T-helper 2 cell (primary cell): ENCODE measurements around the gene ZNF521.

Experiments used
- DNase-seq, 5 experiments: peaks; one replicate each; pipeline versions ENCODE4 v3.0.0 to v3.0.0-alpha.2; 2012 to 2022

Gene ZNF521

DNA sequence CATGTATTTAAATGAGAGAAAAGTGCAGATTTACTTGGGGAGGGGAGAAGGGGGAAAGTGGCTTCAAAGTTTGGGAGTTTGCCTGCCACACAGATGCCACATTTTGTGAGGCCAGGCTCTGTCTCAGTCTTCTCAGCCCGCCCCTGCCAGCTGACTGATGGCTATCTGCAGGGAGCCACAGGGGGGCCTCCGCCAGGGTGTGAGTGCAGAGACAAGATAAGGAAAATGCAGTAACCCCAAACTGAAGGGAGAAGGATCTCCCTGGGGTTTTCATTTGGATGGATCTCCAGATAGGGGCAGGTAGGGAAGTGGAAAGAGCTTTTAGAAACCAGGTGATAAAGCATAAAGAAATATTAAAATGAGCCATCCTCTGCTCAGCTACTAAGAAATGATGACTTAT lies 128.8 kb downstream of the ZNF521 start:
- DNase-seq: no peak

DNA sequence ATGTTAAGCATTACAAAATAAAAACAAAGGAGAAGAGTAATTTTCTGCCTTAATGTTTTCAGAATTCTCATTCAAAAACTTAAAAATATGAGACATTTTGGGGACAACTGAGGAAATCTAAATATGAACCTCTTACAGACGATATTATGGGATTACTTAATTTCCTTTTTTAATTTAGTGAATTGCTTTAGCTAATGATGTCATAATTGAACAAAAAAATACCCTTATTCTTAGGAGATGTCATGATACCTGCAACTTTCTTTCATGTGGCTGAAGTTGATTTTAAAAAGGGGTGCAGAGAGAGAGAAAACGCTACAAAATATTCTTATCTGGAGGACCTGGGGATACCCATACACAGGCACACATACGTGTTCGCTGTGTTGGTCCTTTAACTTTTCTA lies 129.3 kb downstream of the ZNF521 start:
- DNase-seq: no peak

DNA sequence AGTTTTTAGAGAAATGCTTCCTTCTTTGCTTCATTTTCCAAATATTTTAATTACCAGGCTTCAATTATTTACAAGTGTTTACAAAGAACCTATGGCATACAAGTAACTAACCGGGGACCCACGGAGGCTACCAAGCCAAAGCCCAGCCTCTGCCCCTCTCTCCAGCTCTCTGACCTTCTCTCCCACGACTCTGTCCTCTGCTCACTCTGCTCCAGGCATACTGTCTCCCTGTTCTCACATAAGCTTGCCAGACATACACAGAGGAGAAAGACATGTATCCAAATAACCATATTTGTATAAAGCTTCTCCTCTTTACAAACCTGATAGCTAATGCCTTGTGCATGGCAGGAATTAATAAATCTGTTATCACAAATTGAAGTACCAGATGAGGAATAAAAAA lies 141.3 kb downstream of the ZNF521 start:
- DNase-seq: no peak

DNA sequence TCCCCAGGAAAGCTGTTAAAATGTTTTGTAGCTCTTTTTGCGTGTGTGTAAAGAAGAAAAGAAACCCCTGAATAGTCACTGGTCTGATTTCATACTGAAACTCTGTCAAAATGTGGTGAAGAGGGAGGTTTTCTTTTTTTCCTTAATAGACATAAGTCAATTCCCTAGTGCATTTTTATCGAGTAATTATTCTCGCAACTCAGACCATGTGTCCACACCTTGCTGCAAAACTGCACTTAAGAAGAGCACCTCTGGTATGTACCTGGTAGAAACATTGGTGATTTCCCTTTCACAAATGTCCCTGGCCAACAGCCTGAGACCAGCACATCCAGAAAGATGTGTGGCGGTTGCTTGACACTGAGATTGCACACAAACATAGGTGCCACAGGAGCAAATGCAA lies 159.9 kb downstream of the ZNF521 start:
- DNase-seq: no peak

DNA sequence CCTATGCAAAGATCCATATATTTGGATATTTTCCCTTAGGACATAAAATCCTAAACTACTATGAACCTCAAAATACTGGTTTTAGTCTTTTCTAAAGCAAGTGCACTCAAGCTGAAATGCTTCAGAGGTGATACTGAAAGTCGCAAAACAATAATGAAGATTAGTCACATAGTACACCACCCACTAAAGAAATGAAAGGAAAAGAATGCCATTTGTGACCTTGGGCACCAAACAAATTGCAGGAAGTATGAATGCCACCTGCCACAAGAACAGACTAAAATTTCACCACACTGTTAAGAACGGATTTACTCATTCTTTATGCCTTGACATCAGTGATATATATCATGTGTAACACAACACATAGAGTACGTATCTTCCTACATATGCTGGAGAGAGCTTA lies 161.5 kb downstream of the ZNF521 start:
- no peak for DNase-seq

DNA sequence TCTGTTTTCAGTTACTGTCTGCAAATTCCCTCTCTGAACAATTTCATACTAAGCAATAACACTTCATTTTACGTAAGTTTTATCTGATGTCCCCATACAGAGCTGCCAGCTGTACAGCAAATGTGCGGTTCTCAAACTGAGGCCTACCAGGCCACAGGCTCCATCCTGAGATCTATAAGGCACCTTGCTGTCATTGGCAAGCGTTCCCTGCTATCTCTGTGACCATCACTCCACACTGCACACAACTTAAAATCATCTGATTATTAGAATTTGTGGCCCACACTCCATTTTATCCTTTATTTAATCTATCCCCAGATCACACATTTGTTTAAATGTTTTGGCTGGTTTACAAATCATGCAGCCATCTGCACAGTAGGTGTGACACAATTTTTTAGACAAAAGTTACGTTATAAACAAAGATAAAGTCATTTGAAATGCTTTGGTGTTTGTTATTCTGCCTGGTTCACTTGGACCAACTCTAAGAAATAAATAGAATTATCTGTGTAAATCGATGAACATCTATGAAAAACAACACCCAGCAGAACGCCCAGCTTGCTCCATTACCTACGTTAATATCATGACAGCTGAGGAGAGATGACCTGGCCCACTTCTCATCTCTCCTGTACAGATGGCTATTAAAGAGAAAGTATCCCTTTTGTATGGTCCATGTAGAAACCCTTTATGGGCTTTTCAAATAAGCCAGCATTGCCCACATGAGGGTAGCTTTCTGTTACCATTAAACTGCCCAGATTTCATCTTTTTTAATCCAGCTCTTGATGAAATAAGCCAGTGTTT lies 162.4 kb downstream of the ZNF521 start:
- DNase-seq: no peak

DNA sequence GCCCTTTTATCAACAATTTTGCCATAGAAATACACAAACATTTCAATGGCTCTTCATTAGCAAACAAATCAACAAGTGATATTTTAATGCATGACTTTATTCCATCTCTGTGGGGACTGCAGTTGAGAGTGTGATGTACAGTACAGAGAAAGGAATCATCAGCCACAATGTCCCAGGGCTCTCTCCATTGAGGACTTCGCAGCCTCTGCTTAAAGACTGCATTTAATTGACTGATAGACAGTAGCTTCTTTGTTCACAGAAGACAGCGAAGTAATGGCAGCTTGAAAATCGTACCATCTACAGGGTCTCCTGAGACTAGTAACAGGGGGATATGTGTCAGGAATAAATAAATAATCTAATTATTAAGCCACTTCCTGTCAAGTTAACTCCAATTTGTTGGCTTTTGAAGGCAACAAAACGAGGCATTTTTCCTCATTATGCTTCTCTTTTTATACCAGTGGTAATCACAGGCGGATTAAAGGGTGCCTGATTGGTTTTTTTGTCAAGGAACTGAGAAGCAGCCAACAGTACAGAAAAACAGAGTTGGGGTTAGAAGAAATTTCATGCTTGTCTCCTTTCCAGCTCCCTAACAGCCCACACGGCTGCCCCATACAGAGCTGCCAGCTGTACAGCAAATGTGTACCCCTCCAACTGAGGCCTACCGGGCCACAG lies 164.3 kb downstream of the ZNF521 start:
- no peak for DNase-seq

DNA sequence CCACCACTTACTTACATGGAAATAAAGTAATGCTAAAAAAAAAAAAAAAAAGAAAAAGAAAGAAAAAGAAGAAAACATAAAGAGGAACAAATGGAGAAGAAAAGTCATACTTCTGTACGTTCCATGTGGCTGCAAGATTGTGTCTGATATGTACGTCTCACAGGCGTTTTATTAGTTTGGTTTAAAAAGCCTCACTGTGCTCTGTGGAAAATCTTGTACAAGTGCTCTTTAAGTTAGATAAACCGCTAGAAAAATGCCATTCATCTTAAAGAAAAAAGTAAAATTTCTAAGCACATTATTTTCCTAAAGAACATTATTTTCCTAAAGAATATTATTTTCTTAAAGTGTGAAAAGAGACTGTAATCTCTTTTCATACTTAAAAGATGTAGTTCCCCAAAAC lies 165.1 kb downstream of the ZNF521 start:
- no peak for DNase-seq

DNA sequence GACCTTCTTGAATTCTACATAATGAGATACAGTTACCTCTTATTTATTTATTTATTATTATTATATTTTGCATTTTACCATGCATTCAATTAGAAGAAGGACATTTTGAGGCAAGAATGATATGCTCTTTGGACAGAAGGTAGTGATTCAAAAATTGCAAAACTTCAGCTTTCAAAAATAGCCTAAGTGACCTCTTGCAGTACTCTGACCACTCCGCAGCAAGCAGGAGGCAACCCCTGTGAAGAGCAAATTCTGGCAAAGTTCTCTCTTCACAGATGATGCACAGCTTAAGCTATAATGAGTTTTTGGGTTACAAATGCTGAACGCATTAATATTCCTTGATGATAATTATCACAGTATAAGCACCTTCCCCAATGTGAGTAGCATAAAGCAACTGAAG lies 170.0 kb downstream of the ZNF521 start:
- no peak for DNase-seq

DNA sequence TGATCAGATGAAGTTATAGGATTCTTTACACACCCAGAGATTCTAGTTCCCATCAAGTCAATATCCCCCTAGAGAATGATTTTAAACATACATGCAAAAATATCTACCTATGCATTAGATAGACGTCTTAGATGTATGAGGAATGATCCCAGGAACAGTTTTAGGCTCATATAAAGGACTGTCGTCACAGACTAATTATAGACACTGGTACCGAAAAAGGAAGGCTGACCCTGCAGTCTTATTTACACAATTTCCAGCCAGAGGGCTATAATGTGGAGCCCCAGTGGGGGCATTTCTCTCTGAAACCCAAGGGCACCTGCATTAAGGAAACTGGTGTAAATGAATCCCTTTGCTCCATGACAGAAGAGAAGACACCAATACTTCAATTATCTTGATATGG lies 170.4 kb downstream of the ZNF521 start:
- no peak for DNase-seq

DNA sequence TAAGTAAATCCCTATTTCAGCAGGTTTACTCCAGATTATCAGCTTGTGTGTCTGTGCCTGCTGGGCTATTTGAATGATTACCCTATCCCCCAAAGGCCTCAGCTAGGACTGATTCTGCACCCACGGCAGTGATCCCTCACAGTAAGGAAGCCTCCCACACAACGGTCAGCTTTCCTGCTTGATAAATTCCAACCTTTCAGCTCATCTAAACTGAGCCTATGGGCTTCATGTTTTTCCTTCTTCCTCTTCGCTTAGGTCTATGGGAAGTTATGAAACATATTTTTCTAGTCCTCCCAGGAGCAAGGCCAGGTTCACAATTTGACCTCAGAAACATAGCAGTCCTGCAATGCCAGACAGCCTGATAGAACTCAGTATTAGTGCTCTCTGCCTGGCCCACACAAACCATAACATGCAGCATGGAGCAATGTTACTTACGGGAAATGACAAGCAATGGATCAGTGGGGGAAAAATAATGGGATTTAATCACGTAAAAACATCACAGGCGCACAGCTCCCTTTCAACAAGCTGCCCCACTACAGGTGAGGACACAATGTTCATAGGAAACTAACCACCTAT lies 170.9 kb downstream of the ZNF521 start:
- DNase-seq: no peak

DNA sequence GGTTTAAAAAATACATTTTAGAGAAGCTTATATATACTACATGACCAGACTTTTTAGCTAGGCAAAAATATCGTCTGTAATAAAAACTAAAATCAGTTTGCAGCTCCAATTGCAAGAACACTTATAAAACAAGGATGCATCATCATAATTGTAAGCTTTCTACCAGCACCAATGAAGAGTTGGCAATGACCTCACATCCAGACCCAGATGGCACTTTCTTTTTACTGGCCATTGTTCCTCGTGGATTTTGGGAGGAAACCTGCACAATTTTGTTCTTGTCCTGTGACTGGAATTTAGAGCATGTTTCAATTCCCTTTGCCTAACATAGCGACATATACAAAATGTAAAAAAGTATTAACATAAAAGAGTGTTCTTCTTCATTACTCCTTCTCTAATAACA lies 174.3 kb downstream of the ZNF521 start:
- no peak for DNase-seq

DNA sequence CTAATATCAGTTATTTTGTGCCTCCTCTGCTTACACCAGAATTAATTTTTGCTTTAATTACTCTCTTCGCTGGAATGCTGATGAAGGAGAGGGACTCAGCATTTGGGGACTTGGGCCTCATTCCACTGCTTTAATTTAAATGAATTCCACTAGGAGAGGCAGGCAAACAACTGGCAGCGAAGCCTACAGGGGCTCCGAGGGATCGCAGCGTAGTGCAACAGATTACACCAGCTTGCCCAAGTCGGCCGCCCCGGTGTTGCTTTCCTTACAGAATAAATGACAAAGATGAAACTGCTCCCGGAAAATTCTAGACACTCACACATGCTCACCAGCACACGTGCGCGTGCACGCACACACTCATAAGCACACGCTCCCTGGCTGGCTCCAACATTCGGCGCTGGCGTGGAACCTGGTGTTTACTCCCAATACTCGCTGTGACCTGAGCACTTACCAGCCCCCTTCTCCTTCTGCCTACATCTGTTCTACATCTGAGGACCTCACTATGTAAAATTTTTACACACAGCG lies 175.4 kb downstream of the ZNF521 start:
- DNase-seq: no peak

DNA sequence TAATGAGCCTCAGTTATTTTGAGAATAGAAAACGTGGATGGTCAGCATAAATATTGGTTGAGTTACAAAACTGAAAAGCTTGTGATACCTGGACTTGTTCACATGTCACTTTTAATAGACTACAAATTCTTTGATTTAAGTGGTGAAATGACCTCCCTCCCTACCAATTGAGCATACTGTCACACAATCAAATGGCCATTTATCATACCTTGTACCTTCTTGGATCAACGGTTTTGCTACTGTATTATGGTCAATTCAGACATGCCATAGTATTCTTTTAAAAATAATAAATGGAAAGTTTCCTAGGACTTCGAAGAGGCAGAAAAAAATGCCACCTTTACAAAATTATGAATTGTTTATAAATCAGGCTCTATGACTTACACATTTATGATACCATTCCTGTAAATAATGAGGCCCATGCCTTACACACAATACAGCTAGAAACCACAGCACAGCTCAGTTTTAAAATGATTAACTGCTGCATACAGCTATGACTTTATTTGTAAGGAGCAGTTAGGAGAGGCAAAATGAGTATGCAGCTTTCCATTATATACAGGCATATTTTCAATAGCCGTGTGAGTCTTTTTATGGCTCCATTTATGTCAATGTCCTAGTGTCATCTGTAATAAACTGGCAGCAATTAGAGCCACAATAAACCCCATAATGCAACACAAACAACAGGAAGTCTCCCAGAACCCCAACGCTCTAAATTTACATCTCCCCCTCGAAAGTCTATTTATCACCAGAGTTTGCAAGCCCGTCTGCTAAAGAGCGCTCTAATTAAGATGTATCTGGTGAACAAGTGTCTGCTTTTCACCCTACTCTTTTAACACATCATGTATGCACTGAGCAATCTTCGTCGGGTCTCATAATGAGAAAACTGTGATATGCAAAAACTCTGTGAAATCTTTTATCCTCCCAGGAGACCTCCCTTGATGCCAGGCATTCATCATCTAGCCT lies 176.1 kb downstream of the ZNF521 start:
- no peak for DNase-seq

DNA sequence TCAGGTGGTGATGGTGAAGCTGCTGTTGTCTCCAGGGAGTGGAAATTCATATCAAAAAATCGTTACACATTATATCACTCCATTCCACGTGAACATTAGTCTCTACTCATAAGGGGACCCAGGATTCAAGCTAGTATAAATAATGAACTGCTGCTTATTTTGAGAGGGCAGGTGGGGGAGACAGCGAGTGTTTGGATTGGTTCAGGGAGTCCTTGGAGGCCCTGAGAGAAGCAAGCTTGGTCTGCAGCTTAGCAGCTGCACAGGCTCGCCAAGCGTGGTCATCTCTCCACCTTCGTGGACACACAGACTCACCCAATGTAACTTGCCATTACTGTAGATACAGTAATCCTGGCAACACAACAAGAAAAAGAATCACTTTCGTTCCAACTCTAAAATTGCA lies 177.6 kb downstream of the ZNF521 start:
- no peak for DNase-seq

DNA sequence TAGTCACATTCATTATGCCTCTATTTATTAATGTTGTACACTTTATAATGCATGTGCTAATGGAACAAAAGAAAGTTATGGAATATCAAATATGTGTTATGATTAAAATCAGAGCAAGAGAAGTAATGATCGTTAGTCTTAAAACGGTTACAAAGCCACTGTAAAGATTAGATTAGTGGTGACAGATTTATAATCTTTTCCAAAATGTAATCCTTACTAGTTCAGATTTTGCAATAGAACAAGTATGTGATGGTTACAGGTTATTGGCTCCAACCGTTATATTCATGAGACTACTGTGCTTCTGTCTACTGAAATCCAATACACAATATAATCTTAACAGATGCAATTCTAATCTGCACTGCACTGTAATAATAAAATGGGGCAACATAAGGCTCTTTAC lies 180.6 kb downstream of the ZNF521 start:
- DNase-seq: no peak

DNA sequence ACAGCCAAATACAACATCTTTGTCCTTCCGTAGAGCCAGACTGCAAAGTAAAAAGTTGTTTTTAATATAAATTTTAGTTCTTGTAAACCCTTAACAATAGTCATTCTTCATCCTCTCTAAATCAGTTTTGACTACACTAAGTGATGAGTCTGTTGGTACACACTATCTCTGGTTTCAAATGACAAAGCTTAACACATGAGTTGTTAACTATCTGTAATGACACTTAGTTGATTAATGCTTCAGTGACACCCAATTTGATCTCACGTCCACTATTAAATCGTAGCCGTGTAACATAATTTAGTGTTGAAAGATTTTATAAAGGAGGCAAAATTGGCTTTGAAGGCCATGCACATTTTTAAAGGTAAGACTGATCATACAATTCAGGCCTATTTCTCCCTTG lies 181.6 kb downstream of the ZNF521 start:
- no peak for DNase-seq

DNA sequence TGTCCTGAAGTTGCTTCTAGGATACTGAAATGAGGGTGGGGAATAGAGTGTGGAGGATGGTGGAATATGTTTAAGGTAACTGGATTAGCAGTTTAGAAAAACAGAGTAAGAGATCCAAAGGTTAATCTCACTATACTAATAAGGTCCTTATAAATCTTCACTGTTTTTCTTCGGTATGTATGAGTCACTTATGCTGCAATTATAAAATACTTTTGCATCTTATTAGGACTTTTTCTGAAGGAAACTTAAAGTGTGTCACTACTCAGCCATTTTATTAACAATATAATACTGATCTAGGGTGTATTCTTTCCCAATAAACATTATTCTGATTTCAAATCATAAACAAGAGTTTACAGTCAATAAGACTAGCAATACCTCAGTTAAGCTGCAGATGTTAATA lies 182.3 kb downstream of the ZNF521 start:
- no peak for DNase-seq

DNA sequence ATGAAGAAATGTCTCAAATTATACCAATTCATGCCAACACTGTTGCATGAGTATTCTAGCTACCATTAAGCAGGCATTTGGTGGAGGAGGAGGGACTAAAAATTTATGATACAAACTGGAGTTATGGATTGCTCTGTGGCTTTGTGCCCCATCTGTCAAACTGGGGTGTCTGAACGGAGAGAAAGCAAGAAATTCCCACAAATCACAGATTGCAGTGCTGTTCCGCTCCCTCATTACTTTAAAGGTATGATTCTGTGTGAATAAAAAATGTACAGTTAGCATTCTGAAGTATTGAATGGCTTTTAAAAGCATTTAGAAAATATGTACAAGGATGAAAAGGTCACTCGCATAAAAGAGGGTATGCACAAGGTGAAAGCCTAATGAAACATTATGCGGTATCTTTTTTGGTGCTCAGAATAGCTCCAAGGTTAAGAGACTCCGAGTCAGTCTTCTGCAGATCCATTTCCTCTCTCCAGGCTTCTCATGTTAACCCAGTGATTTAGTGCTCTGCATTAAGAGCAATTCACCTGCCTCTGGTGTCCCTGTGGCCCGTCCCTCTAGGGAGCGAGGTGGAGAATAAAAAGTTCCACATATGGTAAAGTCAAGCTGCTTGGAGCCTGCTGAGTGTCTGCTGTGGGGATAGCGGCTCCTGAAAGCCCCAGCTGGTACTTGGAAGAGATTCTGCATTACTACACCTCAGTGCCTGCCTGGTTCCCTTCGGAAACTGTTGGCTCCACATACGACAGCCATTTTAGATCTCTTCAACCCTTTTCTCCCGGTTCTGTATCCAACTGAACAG lies 184.2 kb downstream of the ZNF521 start:
- no peak for DNase-seq

DNA sequence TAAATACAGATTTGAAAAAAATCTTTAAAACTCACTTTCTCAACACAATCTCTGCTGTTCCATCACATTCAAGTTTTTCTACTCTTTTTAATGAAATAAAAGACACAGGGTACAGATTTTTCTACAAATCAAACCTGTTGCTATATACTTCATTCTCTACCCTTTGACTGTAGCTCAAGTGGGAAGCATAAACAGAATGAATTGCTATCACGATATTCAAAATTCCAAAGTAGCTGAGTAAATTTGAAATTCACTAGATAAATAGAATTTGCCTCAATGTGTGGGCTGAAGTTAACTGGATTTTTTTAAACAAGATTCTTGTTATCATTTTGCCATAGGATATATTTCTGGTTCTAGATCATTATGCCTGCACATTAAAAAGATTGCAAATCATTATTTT lies 185.9 kb downstream of the ZNF521 start:
- DNase-seq: no peak

DNA sequence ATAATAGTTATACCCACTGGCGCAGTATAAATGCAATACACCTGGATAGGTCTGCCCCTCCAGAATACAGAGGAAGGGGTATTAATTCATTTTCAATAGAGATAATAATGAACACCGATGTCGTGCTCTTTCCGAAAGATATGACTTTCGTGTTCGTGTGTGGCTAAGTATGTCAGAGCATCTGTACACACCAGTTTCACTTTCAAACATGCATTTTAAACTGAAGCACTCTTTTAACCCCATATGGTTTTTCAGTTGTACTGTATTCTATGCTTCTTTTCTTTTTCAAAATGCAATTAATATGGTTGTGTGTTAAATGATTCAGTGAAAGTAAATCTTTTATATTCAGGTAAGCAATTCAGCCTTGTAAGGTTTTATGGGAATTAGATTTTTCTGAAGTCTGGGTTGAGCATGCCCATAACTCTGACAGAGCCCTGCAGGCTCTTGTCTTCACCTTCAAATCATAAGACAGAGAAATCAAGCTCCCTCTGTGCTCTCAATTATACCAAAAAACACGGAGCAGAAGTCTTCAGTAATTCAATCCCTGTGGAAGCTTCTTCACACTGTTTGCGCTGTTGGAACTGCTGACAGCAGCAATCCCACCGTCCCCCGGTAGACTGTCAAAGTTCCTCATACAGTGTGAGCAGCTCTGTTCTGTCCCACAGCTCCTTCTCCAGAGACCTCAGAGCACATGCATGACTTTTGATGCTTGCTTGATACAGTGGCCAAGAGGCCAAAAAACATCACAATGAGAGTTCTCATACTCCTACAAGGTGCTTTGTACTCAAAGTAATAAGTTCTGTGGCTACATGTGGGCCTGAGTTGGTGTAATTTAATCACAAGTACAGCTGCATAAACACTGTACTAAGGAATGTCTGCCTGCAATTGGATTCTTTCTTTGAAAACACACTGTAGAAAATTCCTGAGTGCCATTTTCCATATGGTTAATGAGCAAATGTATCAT lies 186.8 kb downstream of the ZNF521 start:
- peak in 1 of 5 experiments; percentile 68 for DNase-seq
